ENCODE measurements around the gene PPP4C.

Gene PPP4C

GRCh38 chr16:30083216-30084055 is 7.6 kb downstream of the PPP4C start:
- no peak for DNase-seq

- no peak for DNase-seq
Observed at GRCh38 chr16:30084096-30084815, 8.5 kb downstream of the PPP4C start.

GRCh38 chr16:30084816-30085159 is 9.0 kb downstream of the PPP4C start:
- no peak for DNase-seq

- DNase-seq, result no peak
Observed at GRCh38 chr16:30085247-30085646, 9.5 kb downstream of the PPP4C start.

- DNase-seq, result no peak
Observed at GRCh38 chr16:30085820-30086219, 10.0 kb downstream of the PPP4C start.

GRCh38 chr16:30086291-30087140 is 10.7 kb downstream of the PPP4C start:
- DNase-seq, result no peak

- DNase-seq, result no peak
Observed at GRCh38 chr16:30087181-30087898, 11.5 kb downstream of the PPP4C start.

- DNase-seq, result no peak
Observed at GRCh38 chr16:30088237-30088831, 12.5 kb downstream of the PPP4C start.

- no peak for DNase-seq
Observed at GRCh38 chr16:30088832-30089624, 13.2 kb downstream of the PPP4C start.

GRCh38 chr16:30090610-30091331 is 15.0 kb downstream of the PPP4C start:
- DNase-seq, result no peak

GRCh38 chr16:30091474-30092372 is 15.9 kb downstream of the PPP4C start, which contains the start of gene TBX6:
TBX6 (minus strand) TSS chr16:30091924; CDS start chr16:30091193, 731 bp downstream.
- DNase-seq, result peak; percentile 87

GRCh38 chr16:30092373-30093010 is 16.7 kb downstream of the PPP4C start:
- DNase-seq, result peak; percentile 92

GRCh38 chr16:30094541-30095165 is 18.9 kb downstream of the PPP4C start:
- no peak for DNase-seq

- no peak for DNase-seq
Observed at GRCh38 chr16:30095166-30096078, 19.6 kb downstream of the PPP4C start.

GRCh38 chr16:30096105-30096861 is 20.5 kb downstream of the PPP4C start, which contains the start of gene YPEL3:
YPEL3 (minus strand) TSS chr16:30096213; CDS start chr16:30095482, 731 bp downstream.
- DNase-seq, result peak; percentile 95

GRCh38 chr16:30096862-30097563 is 21.2 kb downstream of the PPP4C start:
- DNase-seq, result no peak

Data from 8988T (cell line).